Measurements from ENCODE around the gene ENTPD2. TPM values are rescaled to one million over a fixed set of nuclear protein-coding genes. Genes with fewer than 3 reads are reported as not detected.

The ENTPD2 gene
- total RNA-seq, 1 experiment from 2014 or later = 9.0 TPM

Other genes with a start within 250 kb of the ENTPD2 start
- 116 and 136 TPM in 2 replicates for gene RABL6, start 246.1 kb downstream of the ENTPD2 start, total RNA-seq (2021)
- gene AJM1, start 211.6 kb downstream of the ENTPD2 start, total RNA-seq (2021) = 5.3 and 5.9 TPM in 2 replicates
- gene PHPT1, start 204.7 kb downstream of the ENTPD2 start, total RNA-seq (2021) = 112 and 114 TPM in 2 replicates
- 9.2 and 11.6 TPM in 2 replicates for gene MAMDC4, start 201.7 kb downstream of the ENTPD2 start, total RNA-seq (2021)
- gene EDF1, start 187.8 kb downstream of the ENTPD2 start, total RNA-seq (2021) = 275 and 338 TPM in 2 replicates
- gene TRAF2, start 167.5 kb downstream of the ENTPD2 start, total RNA-seq (2021) = 42.7 and 48.0 TPM in 2 replicates
- gene FBXW5, start 109.3 kb downstream of the ENTPD2 start, total RNA-seq (2021) = 101 and 125 TPM in 2 replicates
- gene C8G, start 108.8 kb downstream of the ENTPD2 start, total RNA-seq (2021) = 2.3 and 4.4 TPM in 2 replicates
- 9.3 and 14.2 TPM in 2 replicates for gene LCN12, start 101.8 kb downstream of the ENTPD2 start, total RNA-seq (2021)
- gene PTGDS, start 76.6 kb downstream of the ENTPD2 start, total RNA-seq (2021) = 1.7 and 2.0 TPM in 2 replicates
- 0.41 and 0.43 TPM in 2 replicates for gene LCNL1, start 71.1 kb downstream of the ENTPD2 start, total RNA-seq (2021)
- 54.9 and 78.9 TPM in 2 replicates for gene PAXX, start 61.6 kb downstream of the ENTPD2 start, total RNA-seq (2021)
- gene CLIC3, start 57.5 kb downstream of the ENTPD2 start, total RNA-seq (2021) = 24.1 and 39.7 TPM in 2 replicates
- 79.2 and 115 TPM in 2 replicates for gene ABCA2, start 25.8 kb downstream of the ENTPD2 start, total RNA-seq (2021)
- not detected in 2 replicates for gene FUT7, start 22.0 kb downstream of the ENTPD2 start, total RNA-seq (2021)
- 89.8 and 137 TPM in 2 replicates for gene NPDC1, start 7.9 kb downstream of the ENTPD2 start, total RNA-seq (2021)
- gene SAPCD2, start 16.5 kb upstream of the ENTPD2 start, total RNA-seq (2021) = 46.9 and 50.3 TPM in 2 replicates
- gene UAP1L1, start 23.5 kb upstream of the ENTPD2 start, total RNA-seq (2021) = 9.9 and 14.7 TPM in 2 replicates
- gene MAN1B1, start 32.9 kb upstream of the ENTPD2 start, total RNA-seq (2021) = 79.3 and 107 TPM in 2 replicates
- 104 and 126 TPM in 2 replicates for gene DPP7, start 60.7 kb upstream of the ENTPD2 start, total RNA-seq (2021)
- gene GRIN1, start 85.1 kb upstream of the ENTPD2 start, total RNA-seq (2021) = 0.10 TPM in 1 of 2 replicates, not detected in the other
- 2.3 and 2.5 TPM in 2 replicates for gene LRRC26, start 116.0 kb upstream of the ENTPD2 start, total RNA-seq (2021)
- gene TMEM210, start 118.0 kb upstream of the ENTPD2 start, total RNA-seq (2021) = 0.74 and 1.5 TPM in 2 replicates
- gene ANAPC2, start 134.5 kb upstream of the ENTPD2 start, total RNA-seq (2021) = 92.1 and 95.4 TPM in 2 replicates
- 98.7 and 109 TPM in 2 replicates for gene SSNA1, start 134.6 kb upstream of the ENTPD2 start, total RNA-seq (2021)
- 61.0 and 61.8 TPM in 2 replicates for gene TPRN, start 146.7 kb upstream of the ENTPD2 start, total RNA-seq (2021)
- gene TMEM203, start 151.6 kb upstream of the ENTPD2 start, total RNA-seq (2021) = 43.3 and 45.5 TPM in 2 replicates
- gene NDOR1, start 151.6 kb upstream of the ENTPD2 start, total RNA-seq (2021) = 27.7 and 28.8 TPM in 2 replicates
- 31.3 and 38.0 TPM in 2 replicates for gene RNF208, start 168.2 kb upstream of the ENTPD2 start, total RNA-seq (2021)
- gene CYSRT1, start 171.1 kb upstream of the ENTPD2 start, total RNA-seq (2021) = 9.0 and 15.2 TPM in 2 replicates
- gene RNF224, start 173.4 kb upstream of the ENTPD2 start, total RNA-seq (2021) = 3.9 and 4.7 TPM in 2 replicates
- 1.4 and 2.5 TPM in 2 replicates for gene SLC34A3, start 176.8 kb upstream of the ENTPD2 start, total RNA-seq (2021)
- 441 and 494 TPM in 2 replicates for gene TUBB4B, start 187.2 kb upstream of the ENTPD2 start, total RNA-seq (2021)
- gene STPG3, start 197.2 kb upstream of the ENTPD2 start, total RNA-seq (2021) = 0.45 and 0.46 TPM in 2 replicates
- gene NELFB, start 201.3 kb upstream of the ENTPD2 start, total RNA-seq (2021) = 94.2 and 103 TPM in 2 replicates
- gene TOR4A, start 223.7 kb upstream of the ENTPD2 start, total RNA-seq (2021) = 48.9 and 59.9 TPM in 2 replicates
- 20.6 and 25.8 TPM in 2 replicates for gene NRARP, start 248.2 kb upstream of the ENTPD2 start, total RNA-seq (2021)

Measured in PC-9 (cell line).